ENCODE results near the gene AUP1.

- peak in 1 of 3 experiments; percentile 4; a peak in 1 of 4 replicates for TF ChIP-seq CTCF (IDR thresholded peaks at IDR 0.05; ENCODE audit: control extremely low read depth in 1 of 3, insufficient read depth in 1 of 3, low read depth in 1 of 3, low read length in 3 of 3)
- no peak for TF ChIP-seq MAX (IDR thresholded peaks at IDR 0.05)
- TF ChIP-seq SP1 (IDR thresholded peaks at IDR 0.05; ENCODE audit: low read depth, low read length), result no peak
- TF ChIP-seq CHD1 (IDR thresholded peaks at IDR 0.05; ENCODE audit: low read depth, low read length), result no peak
- TF ChIP-seq RAD21 (IDR thresholded peaks at IDR 0.05 in 1 of 2, conservative IDR thresholded peaks at IDR 0.05 in 1 of 2; ENCODE audit: low read depth in 2 of 2, low read length in 2 of 2), result 0 out of 4 replicates have a peak, but pooled peaks of 1 of the 2 experiments have one; percentile 3
- TF ChIP-seq KDM5A (IDR thresholded peaks at IDR 0.05; ENCODE audit: low read length), result no peak
- no peak for TF ChIP-seq EP300 (IDR thresholded peaks at IDR 0.05; ENCODE audit: borderline replicate concordance in 1 of 2, low read depth in 2 of 2, low read length in 2 of 2)
- TF ChIP-seq TBP (IDR thresholded peaks at IDR 0.05; ENCODE audit: low read depth, low read length), result no peak
- TF ChIP-seq ZNF274 (IDR thresholded peaks at IDR 0.05; ENCODE audit: borderline replicate concordance, extremely low read depth, low read length), result no peak
- TF ChIP-seq EZH2 (IDR thresholded peaks at IDR 0.05; ENCODE audit: low read depth, low read length, severe bottlenecking), result no peak
- no peak for TF ChIP-seq POLR2A (IDR thresholded peaks at IDR 0.05; ENCODE audit: control extremely low read depth in 1 of 2, low read depth in 2 of 2, low read length in 2 of 2)
- TF ChIP-seq EGR1 (IDR thresholded peaks at IDR 0.05; ENCODE audit: borderline replicate concordance, low read depth, low read length), result peak; percentile 17; the same call in 1 of the 2 replicates
- TF ChIP-seq USF2 (IDR thresholded peaks at IDR 0.05; ENCODE audit: low read length), result no peak
- no peak for TF ChIP-seq POLR2AphosphoS5 (IDR thresholded peaks at IDR 0.05; ENCODE audit: low read depth, low read length)
These were observed 30.4 kb upstream of the AUP1 start for GRCh38 chr2:74559912-74560311.
